HEK293 (cell line): ENCODE data around the gene SERPINB6.

Experiments used
- ELK4 ChIP-seq: IDR thresholded peaks from 2 replicates; pipeline ENCODE4 v1.6.1; 2011; ENCODE audit warnings: mild to moderate bottlenecking, low read depth, low read length, borderline replicate concordance
- FEZF1 ChIP-seq: fragments of 450-650 bp; formaldehyde crosslinking; IDR thresholded peaks from 2 replicates; pipeline ENCODE4 v1.5.1; 2016; ENCODE audit warnings: missing biosample characterization, missing genetic modification characterization
- HOXC10 ChIP-seq: sonication (generic); formaldehyde crosslinking; IDR thresholded peaks from 2 replicates; pipeline ENCODE4 v1.8.1; 2023; ENCODE audit warnings: mild to moderate bottlenecking, missing genetic modification reagents
- INSM2 ChIP-seq: fragments of 450-650 bp; formaldehyde crosslinking; IDR thresholded peaks from 2 replicates; pipeline ENCODE4 v1.5.1; 2016; ENCODE audit warnings: missing biosample characterization, missing genetic modification characterization
- KLF8 ChIP-seq: fragments of 450-650 bp; formaldehyde crosslinking; IDR thresholded peaks from 2 replicates; pipeline ENCODE4 v1.5.1; 2016; ENCODE audit warnings: missing biosample characterization, missing genetic modification characterization
- PRDM2 ChIP-seq: fragments of 450-650 bp; formaldehyde crosslinking; IDR thresholded peaks from 2 replicates; pipeline ENCODE4 v1.5.1; 2016; ENCODE audit warnings: missing biosample characterization, missing genetic modification characterization, borderline replicate concordance
- REPIN1 ChIP-seq: fragments of 450-650 bp; formaldehyde crosslinking; IDR thresholded peaks from 2 replicates; pipeline ENCODE4 v1.5.1; 2017; ENCODE audit warnings: missing biosample characterization, missing genetic modification characterization, low read depth
- SETDB1 ChIP-seq: IDR thresholded peaks from one replicate; pipeline ENCODE4 v1.6.1; 2017; ENCODE audit warnings: mild to moderate bottlenecking, low read length, moderate library complexity, mixed read lengths; ENCODE audit not compliant: insufficient read length
- YY2 ChIP-seq: fragments of 450-650 bp; formaldehyde crosslinking; IDR thresholded peaks from 2 replicates; pipeline ENCODE4 v1.5.1; 2016; ENCODE audit warnings: missing biosample characterization, missing genetic modification characterization
- ZBTB10 ChIP-seq: fragments of 450-650 bp; formaldehyde crosslinking; IDR thresholded peaks from 2 replicates; pipeline ENCODE4 v1.5.1; 2016; ENCODE audit warnings: missing biosample characterization, missing genetic modification characterization
- ZIC2 ChIP-seq: fragments of 450-650 bp; formaldehyde crosslinking; IDR thresholded peaks from 2 replicates; pipeline ENCODE4 v1.5.1; 2016; ENCODE audit warnings: missing biosample characterization, missing genetic modification characterization
- ZNF184 ChIP-seq: fragments of 450-650 bp; IDR thresholded peaks from 2 replicates; pipeline ENCODE4 v1.5.1; 2018; ENCODE audit warnings: missing biosample characterization, mild to moderate bottlenecking, missing genetic modification characterization
- ZNF19 ChIP-seq: fragments of 450-650 bp; formaldehyde crosslinking; IDR thresholded peaks from 2 replicates; pipeline ENCODE4; 2016; ENCODE audit warnings: missing biosample characterization, missing genetic modification characterization, low read depth
- ZNF292 ChIP-seq: fragments of 450-650 bp; formaldehyde crosslinking; IDR thresholded peaks from 2 replicates; pipeline ENCODE4 v1.5.1; 2016; ENCODE audit warnings: low read depth, missing biosample characterization, missing genetic modification characterization, borderline replicate concordance
- ZNF366 ChIP-seq: fragments of 450-650 bp; formaldehyde crosslinking; conservative IDR thresholded peaks from 2 replicates; pipeline ENCODE4 v1.5.1; 2016; ENCODE audit warnings: missing biosample characterization, missing genetic modification characterization
- ZNF513 ChIP-seq: fragments of 450-650 bp; IDR thresholded peaks from 2 replicates; pipeline ENCODE4 v1.5.1; 2018; ENCODE audit warnings: missing biosample characterization, missing genetic modification characterization
- ZNF514 ChIP-seq: fragments of 450-650 bp; formaldehyde crosslinking; IDR thresholded peaks from 2 replicates; pipeline ENCODE4 v1.5.1; 2016; ENCODE audit warnings: missing biosample characterization, missing genetic modification characterization
- ZNF585B ChIP-seq: fragments of 450-650 bp; formaldehyde crosslinking; IDR thresholded peaks from 2 replicates; pipeline ENCODE4 v1.5.1; 2016; ENCODE audit warnings: missing biosample characterization, missing genetic modification characterization
- ZNF626 ChIP-seq: fragments of 450-650 bp; sonication (Bioruptor Pico); formaldehyde crosslinking; IDR thresholded peaks from 2 replicates; pipeline ENCODE4 v1.5.1; 2018; ENCODE audit warnings: missing biosample characterization, missing genetic modification characterization, inconsistent platforms
- ZNF670 ChIP-seq: fragments of 450-650 bp; formaldehyde crosslinking; IDR thresholded peaks from 2 replicates; pipeline ENCODE4 v1.5.1; 2016; ENCODE audit warnings: missing biosample characterization, missing genetic modification characterization, low read depth
- ZNF747 ChIP-seq: fragments of 450-650 bp; formaldehyde crosslinking; IDR thresholded peaks from 2 replicates; pipeline ENCODE4 v1.5.1; 2016; ENCODE audit warnings: missing biosample characterization, missing genetic modification characterization
- ZNF777 ChIP-seq: fragments of 450-650 bp; formaldehyde crosslinking; IDR thresholded peaks from 2 replicates; pipeline ENCODE4 v1.5.1; 2017; ENCODE audit warnings: missing biosample characterization, missing genetic modification characterization, borderline replicate concordance
- ZNF830 ChIP-seq: fragments of 450-650 bp; IDR thresholded peaks from 2 replicates; pipeline ENCODE4 v1.5.0; 2018; ENCODE audit warnings: missing biosample characterization, missing genetic modification characterization, low read depth, mild to moderate bottlenecking, moderate library complexity
- TF ChIP-seq, protein P1 (sequence below): fragments of 450-650 bp; formaldehyde crosslinking; IDR thresholded peaks from 2 replicates; pipeline ENCODE4 v1.5.1; 2016; ENCODE audit warnings: missing biosample characterization, missing genetic modification characterization

SERPINB6 gene

DNA sequence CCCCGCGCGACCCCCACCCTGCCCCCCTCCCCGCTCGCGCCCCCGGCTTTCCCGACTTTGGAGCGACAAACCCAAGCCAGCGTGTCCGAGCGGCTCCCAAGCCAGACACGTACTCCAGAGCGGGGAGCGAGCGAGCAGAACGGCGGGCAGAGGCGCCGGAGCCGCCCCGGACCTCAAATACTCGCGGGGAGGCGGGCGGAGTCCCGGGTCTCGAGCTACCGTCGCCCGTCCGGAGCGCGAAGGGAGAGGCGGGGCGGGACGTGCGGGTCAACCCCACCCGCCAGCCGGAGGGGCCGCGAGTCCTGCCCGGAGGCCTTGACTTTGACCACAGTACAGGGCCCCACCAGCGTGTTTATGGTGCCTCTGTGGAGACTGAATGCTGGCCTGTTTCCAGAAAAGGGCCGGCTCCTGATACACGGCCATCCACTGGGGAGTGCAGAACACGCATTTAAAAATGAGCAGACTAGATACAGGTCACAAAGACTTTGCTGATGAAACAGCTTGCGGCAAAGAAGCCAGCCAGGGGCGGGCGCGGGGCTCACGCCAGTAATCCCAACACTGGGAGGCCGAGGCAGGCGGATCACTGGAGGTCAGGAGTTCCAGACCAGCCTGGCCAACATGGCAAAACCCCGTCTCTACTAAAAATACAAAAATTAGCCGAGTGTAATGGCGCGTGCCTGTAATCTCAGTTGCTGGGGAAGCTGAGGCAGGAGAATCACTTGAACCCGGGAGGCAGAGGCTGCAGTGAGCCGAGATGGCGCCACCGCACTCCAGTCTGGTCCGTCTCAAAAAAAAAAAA is at the start of gene SERPINB6 (continued):
- TF ChIP-seq PRDM2 (tag by site-specific recombination) (no peak), SETDB1 (no peak), KLF8 (tag by site-specific recombination) (peak; percentile 64; the same call in 1 of the 2 replicates), ZNF366 (tag by site-specific recombination) (no peak), ZNF670 (tag by site-specific recombination) (no peak), FEZF1 (tag by site-specific recombination) (peak; percentile 36; the same call in 1 of the 2 replicates), ZNF513 (tag by site-specific recombination) (no peak), ZNF830 (tag by site-specific recombination) (no peak), ZNF777 (tag by site-specific recombination) (peak; percentile 60; the same call in 1 of the 2 replicates), ZNF184 (tag by site-specific recombination) (no peak), YY2 (tag by site-specific recombination) (no peak), ZNF626 (tag by site-specific recombination) (no peak), INSM2 (tag by site-specific recombination) (no peak), ZBTB10 (tag by site-specific recombination) (no peak), ZNF19 (no peak), HOXC10 (no peak), ZNF514 (tag by site-specific recombination) (no peak), ZNF292 (tag by site-specific recombination) (no peak), ZNF585B (tag by site-specific recombination) (no peak), REPIN1 (tag by site-specific recombination) (no peak), ZNF747 (no peak), ELK4 (no peak), ZIC2 (peak; percentile 31; the same call in 1 of the 2 replicates)
- TF ChIP-seq, protein P1, sequence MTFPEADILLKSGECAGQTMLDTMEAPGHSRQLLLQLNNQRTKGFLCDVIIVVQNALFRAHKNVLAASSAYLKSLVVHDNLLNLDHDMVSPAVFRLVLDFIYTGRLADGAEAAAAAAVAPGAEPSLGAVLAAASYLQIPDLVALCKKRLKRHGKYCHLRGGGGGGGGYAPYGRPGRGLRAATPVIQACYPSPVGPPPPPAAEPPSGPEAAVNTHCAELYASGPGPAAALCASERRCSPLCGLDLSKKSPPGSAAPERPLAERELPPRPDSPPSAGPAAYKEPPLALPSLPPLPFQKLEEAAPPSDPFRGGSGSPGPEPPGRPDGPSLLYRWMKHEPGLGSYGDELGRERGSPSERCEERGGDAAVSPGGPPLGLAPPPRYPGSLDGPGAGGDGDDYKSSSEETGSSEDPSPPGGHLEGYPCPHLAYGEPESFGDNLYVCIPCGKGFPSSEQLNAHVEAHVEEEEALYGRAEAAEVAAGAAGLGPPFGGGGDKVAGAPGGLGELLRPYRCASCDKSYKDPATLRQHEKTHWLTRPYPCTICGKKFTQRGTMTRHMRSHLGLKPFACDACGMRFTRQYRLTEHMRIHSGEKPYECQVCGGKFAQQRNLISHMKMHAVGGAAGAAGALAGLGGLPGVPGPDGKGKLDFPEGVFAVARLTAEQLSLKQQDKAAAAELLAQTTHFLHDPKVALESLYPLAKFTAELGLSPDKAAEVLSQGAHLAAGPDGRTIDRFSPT (tag by site-specific recombination) = no peak
